K562 (cell line): ENCODE results near the gene STX18. TPM values are rescaled to one million over a fixed set of nuclear protein-coding genes. Genes with fewer than 3 reads are reported as not detected.
"Not testable (repeated sequence)": the region's sequence is repeated elsewhere in the genome, so short reads cannot be mapped to it uniquely, and the experiment has no call there.

Experiments
- ATAC-seq: fragments of 200-7000 bp; cut with Tn5 transposase; 3 replicates; pipeline ENCODE4 v1.9.1; 2020; ENCODE audit warnings: moderate library complexity
- BruUV-seq: library from RNA; stranded (reverse); fragments of 400-500 nt; replicated peaks from 2 replicates; lab custom pipeline; 2021; lab: Mats Ljungman, UMichigan
- CTCF ChIA-PET: fragments of 300-600 bp; formaldehyde crosslinking; extraction: SDS; loops from one replicate; lab custom pipeline; 2021; ENCODE audit warnings: low intra/inter-chr PET ratio; lab: Yijun Ruan, JAX
- POLR2A ChIA-PET: fragments of 300-600, 350-650 bp; sonication (Branson Sonifier 250); formaldehyde crosslinking; extraction: SDS; loops from one replicate; lab custom pipeline; 2021; ENCODE audit warnings: antibody characterized with exemption, inconsistent platforms; lab: Yijun Ruan, JAX
- DNase-seq, 4 experiments: peaks; one replicate each; pipeline versions ENCODE4 v3.0.0 to v3.0.0-alpha.2; 2011 to 2018; ENCODE audit warnings: low spot score in 3 of 4, mixed read lengths in 3 of 4; ENCODE audit errors: extremely low read depth in 1 of 4
- FAIRE-seq: peaks from 2 replicates; lab custom pipeline; 2011; peaks lifted over from hg19 to GRCh38; lab: Jason Lieb, UNC
- H2AFZ ChIP-seq: 2 replicates; pipeline ENCODE4 v1.6.0; 2011; ENCODE audit warnings: low read depth, low read length, control low read depth, inconsistent platforms
- H3K27ac ChIP-seq: fragments of 200-600 bp; 3 replicates; pipeline ENCODE4 v1.8.0; 2011; ENCODE audit warnings: low read depth, mild to moderate bottlenecking, control low read depth, inconsistent platforms, low read length, moderate library complexity, mixed read lengths; ENCODE audit errors: extremely low read depth
- H3K27me3 ChIP-seq, 2 experiments: fragments of 300-600 bp in 1 of 2; 2 replicates in 1 of 2; 3 replicates in 1 of 2; pipeline versions ENCODE4 v1.6.0 to v1.8.0; 2011; ENCODE audit warnings: inconsistent platforms in 2 of 2, low read length in 2 of 2, mild to moderate bottlenecking in 1 of 2, mixed read lengths in 1 of 2, moderate library complexity in 1 of 2; ENCODE audit not compliant: control insufficient read depth in 2 of 2, insufficient read depth in 2 of 2
- H3K36me3 ChIP-seq: fragments of 300-600 bp; 3 replicates; pipeline ENCODE4 v1.8.0; 2011; ENCODE audit warnings: mild to moderate bottlenecking, low read length, inconsistent platforms; ENCODE audit not compliant: control insufficient read depth, insufficient read depth
- H3K4me1 ChIP-seq, 2 experiments: fragments of 200-600 bp in 1 of 2; replicated peaks in 1 of 2; 2 replicates in 1 of 2; 3 replicates in 1 of 2; pipeline versions ENCODE4 v1.5.1 to v1.8.0; 2011; ENCODE audit warnings: inconsistent platforms in 2 of 2, low read length in 2 of 2, mild to moderate bottlenecking in 1 of 2, mixed read lengths in 1 of 2, moderate library complexity in 1 of 2; ENCODE audit not compliant: control insufficient read depth in 2 of 2, insufficient read depth in 2 of 2
- H3K4me2 ChIP-seq: 2 replicates; pipeline ENCODE4 v1.6.1; 2011; ENCODE audit warnings: low read length, control low read depth, inconsistent platforms, mixed read lengths; ENCODE audit not compliant: insufficient read depth
- H3K4me3 ChIP-seq: fragments of 200-600 bp; sonication (generic), shearing (Covaris generic); 2 replicates; pipeline ENCODE4 v1.5.1; 2016; ENCODE audit warnings: control low read depth, inconsistent platforms
- H3K79me2 ChIP-seq: fragments of 200-600 bp; 3 replicates; pipeline ENCODE4 v1.8.0; 2011; ENCODE audit warnings: low read length, inconsistent platforms; ENCODE audit not compliant: control insufficient read depth, insufficient read depth
- H3K9ac ChIP-seq, 2 experiments: 2 replicates each; pipeline versions ENCODE4 v1.6.0 to v1.6.1; 2011; ENCODE audit warnings: low read depth in 2 of 2, low read length in 2 of 2, control low read depth in 1 of 2, inconsistent platforms in 1 of 2, mild to moderate bottlenecking in 1 of 2, mixed read lengths in 1 of 2; ENCODE audit not compliant: insufficient read depth in 1 of 2
- H3K9me1 ChIP-seq: one replicate; pipeline ENCODE4 v1.6.0; 2011; ENCODE audit warnings: inconsistent platforms, mild to moderate bottlenecking, low read length, moderate library complexity; ENCODE audit not compliant: control insufficient read depth, insufficient read depth
- H3K9me3 ChIP-seq: replicated peaks from 2 replicates; pipeline ENCODE4 v1.5.1; 2011; ENCODE audit warnings: low read depth, low read length, inconsistent platforms; ENCODE audit not compliant: control insufficient read depth, insufficient read depth
- H4K20me1 ChIP-seq: replicated peaks from 2 replicates; pipeline ENCODE4 v1.6.1; 2011; ENCODE audit warnings: low read length, inconsistent platforms, mixed read lengths; ENCODE audit not compliant: control insufficient read depth, insufficient read depth
- SRSF9 ChIP-seq: fragments of 200-400 bp; formaldehyde crosslinking; IDR thresholded peaks from 2 replicates; pipeline ENCODE4 v1.6.1; 2017; ENCODE audit warnings: low read depth, low read length, borderline replicate concordance
- ZNF146 ChIP-seq: IDR thresholded peaks from one replicate; pipeline ENCODE4 v1.6.1; 2018; ENCODE audit warnings: missing compliant biosample characterization; ENCODE audit not compliant: unreplicated experiment
- WGBS: fragments of 100-300 bp; shearing (Covaris generic); methylation state at CpG from one replicate; pipeline ENCODE4 v1.1.6; 2016; ENCODE audit warnings: low coverage, mixed read lengths; ENCODE audit not compliant: insufficient coverage; ENCODE audit errors: missing lambda C conversion rate; 5-methylcytosine and 5-hydroxymethylcytosine counted together
- in situ Hi-C: fragments of 300-500 bp; cut with MboI; formaldehyde crosslinking; loops from 4 replicates; pipeline ENCODE4 v1.15.0; 2018; ENCODE audit warnings: inconsistent platforms, mixed read lengths
- intact Hi-C: fragments of 100-400 bp; cut with micrococcal nuclease; formaldehyde crosslinking; loops from 2 replicates; pipeline ENCODE4 v1.14.2; 2022
- polyA plus RNA-seq, 8 experiments: library from polyadenylated mRNA; depleted of rRNA in 4 of 8; stranded (reverse) in 5 of 8; unstranded in 3 of 8; fragments of >200 nt; fragmentation: Nextera tagmentation in 2 of 8; fragmentation: Illumina TruSeq in 1 of 8; extraction: Ambion mirVana in 2 of 8; extraction: Trizol in 1 of 8; gene quantifications; 2 replicates each; pipeline versions ENCODE4 v1.2.1 to v1.2.3, GENCODE V29; 2011 to 2014; ENCODE audit warnings: inconsistent platforms in 1 of 8, missing spikeins in 1 of 8
- total RNA-seq, 7 experiments: library from RNA; depleted of rRNA in 6 of 7; stranded (reverse); fragments of >200 nt in 6 of 7; fragmentation: Illumina TruSeq in 2 of 7; extraction: Trizol in 2 of 7; gene quantifications; 2 replicates each; pipeline versions ENCODE4 v1.2.1 to v1.2.3, GENCODE V29; 2011 to 2021; ENCODE audit warnings: low replicate concordance in 1 of 7

STX18 gene
- total and polyA plus RNA-seq, 9 of the 15 experiments (the other 6 are each of a cell fraction or from before 2014, with no cell fraction given) = 6.2 to 41.7 (median 22.7) TPM

GRCh38 chr4:4510641-4511040, 31.2 kb downstream of the STX18 start:
- ATAC-seq, H3K9me3 ChIP-seq, BruUV-seq: not testable (repeated sequence)

GRCh38 chr4:4509521-4509920, 32.3 kb downstream of the STX18 start:
- no peak overlapping the region for H3K9ac ChIP-seq
- H3K4me3 ChIP-seq = no peak overlapping the region
- ChIA-PET CTCF (no interaction called here), POLR2A (no interaction called here)
- intact Hi-C loops (no loop called here), in situ Hi-C loops (no loop called here)
- H2AFZ ChIP-seq = no peak overlapping the region
- H3K4me1 ChIP-seq = no peaks in the 10 kb centered on the region
- DNase-seq = no peak
- H4K20me1 ChIP-seq = 0 out of 2 replicates have a peak, but pooled peaks cover 2% of the 10 kb centered on the region
- no peaks in the 10 kb centered on the region; the same call in 2 of the 3 replicates for H3K79me2 ChIP-seq
- no peak overlapping the region for H3K27ac ChIP-seq
- no peak for FAIRE-seq
- no peaks in the 10 kb centered on the region for H3K27me3 ChIP-seq
- H3K9me3 ChIP-seq = no peaks in the 10 kb centered on the region; the same call in 1 of the 2 replicates
- H3K9me1 ChIP-seq = no peaks in the 10 kb centered on the region
- WGBS = 71% methylated on average over 2 of the region's 2 CpGs
- BruUV-seq = no TSS peak
- H3K4me2 ChIP-seq = no peak overlapping the region
- no peaks in the 10 kb centered on the region for H3K36me3 ChIP-seq
- no peak for TF ChIP-seq SRSF9
- no peak for ATAC-seq

More at GRCh38 chr4:4510641-4511040, 31.2 kb downstream of the STX18 start:
- H3K79me2 ChIP-seq, intact Hi-C loops, H3K27me3 ChIP-seq, H3K4me1 ChIP-seq, H4K20me1 ChIP-seq, H3K9ac ChIP-seq, DNase-seq, in situ Hi-C loops, H3K9me1 ChIP-seq, H3K4me3 ChIP-seq, POLR2A ChIA-PET, H3K36me3 ChIP-seq, H3K27ac ChIP-seq, H3K4me2 ChIP-seq, FAIRE-seq, H2AFZ ChIP-seq, CTCF ChIA-PET: not testable (repeated sequence)
- TF ChIP-seq ZNF146 = peak; percentile 8
- WGBS = 66% methylated on average over 3 of the region's 3 CpGs
